H9 (cell line): ENCODE measurements around the gene TRIM69. TPM values are rescaled to one million over a fixed set of nuclear protein-coding genes. Genes with fewer than 3 reads are reported as not detected.

Experiments used
- DNase-seq: peaks from one replicate; pipeline ENCODE4 v3.0.0-alpha.2; 2017
- H2AFZ ChIP-seq: one replicate; pipeline ENCODE4 v1.6.1; 2013; ENCODE audit warnings: mild to moderate bottlenecking, low read length, control low read depth, moderate library complexity
- H2AK5ac ChIP-seq: 2 replicates; pipeline ENCODE4 v1.6.1; 2013; ENCODE audit warnings: low read length, control low read depth, mixed read lengths; ENCODE audit not compliant: insufficient read length
- H2BK120ac ChIP-seq: one replicate; pipeline ENCODE4 v1.6.1; 2013; ENCODE audit warnings: low read depth, mild to moderate bottlenecking, low read length, control low read depth, inconsistent platforms; ENCODE audit not compliant: poor library complexity, severe bottlenecking
- H2BK12ac ChIP-seq: 2 replicates; pipeline ENCODE4 v1.6.1; 2013; ENCODE audit warnings: low read length, control low read depth, mixed read lengths, low read depth; ENCODE audit not compliant: insufficient read length
- H2BK15ac ChIP-seq: 2 replicates; pipeline ENCODE4 v1.6.1; 2013; ENCODE audit warnings: low read depth, low read length, control low read depth
- H2BK20ac ChIP-seq: one replicate; pipeline ENCODE4 v1.6.1; 2013; ENCODE audit warnings: low read depth, mild to moderate bottlenecking, low read length, control low read depth, inconsistent platforms; ENCODE audit not compliant: poor library complexity, severe bottlenecking
- H2BK5ac ChIP-seq: 2 replicates; pipeline ENCODE4 v1.6.1; 2013; ENCODE audit warnings: low read length, control low read depth, mixed read lengths; ENCODE audit not compliant: insufficient read length
- H3K14ac ChIP-seq: 2 replicates; pipeline ENCODE4 v1.6.1; 2013; ENCODE audit warnings: low read length, control low read depth; ENCODE audit not compliant: insufficient read depth
- H3K18ac ChIP-seq: 2 replicates; pipeline ENCODE4 v1.6.1; 2013; ENCODE audit warnings: low read depth, mild to moderate bottlenecking, mixed read lengths, low read length, control low read depth; ENCODE audit not compliant: insufficient read length
- H3K23ac ChIP-seq: 2 replicates; pipeline ENCODE4 v1.6.1; 2013; ENCODE audit warnings: low read length, control low read depth, mixed read lengths, low read depth; ENCODE audit not compliant: insufficient read length
- H3K23me2 ChIP-seq: 2 replicates; pipeline ENCODE4 v1.6.1; 2013; ENCODE audit warnings: low read depth, mild to moderate bottlenecking, mixed read lengths, low read length, control low read depth; ENCODE audit not compliant: insufficient read length, poor library complexity, severe bottlenecking
- H3K27ac ChIP-seq: 2 replicates; pipeline ENCODE4 v1.5.1; 2013; ENCODE audit warnings: low read length, control low read depth, mixed read lengths, low read depth; ENCODE audit not compliant: insufficient read length
- H3K27me3 ChIP-seq: 2 replicates; pipeline ENCODE4 v1.6.1; 2013; ENCODE audit warnings: low read length, control low read depth, inconsistent platforms; ENCODE audit not compliant: insufficient read depth
- H3K4ac ChIP-seq: 2 replicates; pipeline ENCODE4 v1.6.1; 2013; ENCODE audit warnings: low read depth, mild to moderate bottlenecking, control low read depth, inconsistent platforms, low read length, moderate library complexity
- H3K4me1 ChIP-seq: 2 replicates; pipeline ENCODE4 v1.6.1; 2013; ENCODE audit warnings: low read length, control low read depth, inconsistent platforms; ENCODE audit not compliant: insufficient read depth
- H3K4me2 ChIP-seq: 2 replicates; pipeline ENCODE4 v1.6.1; 2013; ENCODE audit warnings: low read length, control low read depth, mixed read lengths; ENCODE audit not compliant: insufficient read length, insufficient read depth
- H3K56ac ChIP-seq: 2 replicates; pipeline ENCODE4 v1.6.1; 2013; ENCODE audit warnings: low read depth, mild to moderate bottlenecking, mixed read lengths, low read length, control low read depth; ENCODE audit not compliant: insufficient read length
- H3K79me1 ChIP-seq: 2 replicates; pipeline ENCODE4 v1.6.1; 2013; ENCODE audit warnings: low read depth, mild to moderate bottlenecking, moderate library complexity, low read length, control low read depth, inconsistent platforms; ENCODE audit not compliant: insufficient read depth, poor library complexity, severe bottlenecking
- H3K79me2 ChIP-seq: 2 replicates; pipeline ENCODE4 v1.6.1; 2013; ENCODE audit warnings: low read length, control low read depth, inconsistent platforms; ENCODE audit not compliant: insufficient read depth
- H3K9ac ChIP-seq: 2 replicates; pipeline ENCODE4 v1.6.1; 2013; ENCODE audit warnings: low read length, control low read depth, mixed read lengths; ENCODE audit not compliant: insufficient read length; ENCODE audit errors: extremely low read depth
- H3K9me3 ChIP-seq: one replicate; pipeline ENCODE4 v1.6.1; 2013; ENCODE audit warnings: low read depth, low read length, inconsistent platforms; ENCODE audit not compliant: control insufficient read depth
- H3T11ph ChIP-seq: one replicate; pipeline ENCODE4 v1.6.1; 2013; ENCODE audit warnings: mild to moderate bottlenecking, low read length, control low read depth, inconsistent platforms
- H4K20me1 ChIP-seq: one replicate; pipeline ENCODE4 v1.6.1; 2013; ENCODE audit not compliant: control insufficient read depth, insufficient read length, insufficient read depth
- H4K5ac ChIP-seq: 2 replicates; pipeline ENCODE4 v1.6.1; 2013; ENCODE audit warnings: low read depth, mild to moderate bottlenecking, mixed read lengths, low read length, control low read depth; ENCODE audit not compliant: insufficient read length
- H4K8ac ChIP-seq: replicated peaks from 2 replicates; pipeline ENCODE4 v1.6.1; 2013; ENCODE audit warnings: low read length, control low read depth, mixed read lengths, low read depth; ENCODE audit not compliant: insufficient read length
- H4K91ac ChIP-seq: 2 replicates; pipeline ENCODE4 v1.6.1; 2013; ENCODE audit warnings: low read depth, mild to moderate bottlenecking, moderate library complexity, mixed read lengths, low read length, control low read depth; ENCODE audit not compliant: insufficient read length
- H3K27ac Mint-ChIP-seq, 3 experiments: 2 replicates in 2 of 3; 3 replicates in 1 of 3; pipeline ENCODE4 v1.8.0; 2020 to 2021; ENCODE audit warnings: mixed read lengths in 3 of 3, mild to moderate bottlenecking in 1 of 3, moderate library complexity in 1 of 3
- H3K27me3 Mint-ChIP-seq: 2 replicates; pipeline ENCODE4 v1.8.0; 2021; ENCODE audit warnings: low read depth, mild to moderate bottlenecking, moderate library complexity, mixed read lengths
- H3K36me3 Mint-ChIP-seq, 3 experiments: 2 replicates in 2 of 3; 3 replicates in 1 of 3; pipeline ENCODE4 v1.8.0; 2020 to 2021; ENCODE audit warnings: low read depth in 3 of 3, mixed read lengths in 3 of 3; ENCODE audit not compliant: insufficient read depth in 1 of 3
- H3K4me1 Mint-ChIP-seq, 2 experiments: 2 replicates each; pipeline ENCODE4 v1.8.0; 2020; ENCODE audit warnings: mixed read lengths in 2 of 2
- H3K4me3 Mint-ChIP-seq, 2 experiments: 2 replicates in 1 of 2; 3 replicates in 1 of 2; pipeline ENCODE4 v1.8.0; 2020 to 2021; ENCODE audit warnings: mild to moderate bottlenecking in 2 of 2, mixed read lengths in 2 of 2, moderate library complexity in 1 of 2
- H3K9me3 Mint-ChIP-seq, 2 experiments: 2 replicates in 1 of 2; 3 replicates in 1 of 2; pipeline ENCODE4 v1.8.0; 2020; ENCODE audit warnings: mild to moderate bottlenecking in 2 of 2, mixed read lengths in 2 of 2, moderate library complexity in 1 of 2
- WGBS: extraction: QIAGEN DNeasy Blood & Tissue Kit; methylation state at CpG from one replicate; pipeline ENCODE4 v1.1.7; 2013; ENCODE audit warnings: missing lambda C conversion rate, low lambda C conversion rate, mixed read lengths; ENCODE audit not compliant: insufficient read length; ENCODE audit errors: extremely low coverage; 5-methylcytosine and 5-hydroxymethylcytosine counted together
- total RNA-seq: library from RNA; stranded (reverse); gene quantifications from 2 replicates; pipeline ENCODE4 v1.2.1, GENCODE V29; 2021
- TF ChIP-seq, protein P1 (sequence below): fragments of 200-600 bp; sonication (generic); conservative IDR thresholded peaks from 3 replicates; pipeline ENCODE4 v1.8.0; 2021; ENCODE audit warnings: antibody characterized with exemption, mild to moderate bottlenecking

Gene TRIM69
- total RNA-seq, 1 experiment from 2014 or later: 4.3 TPM

DNA sequence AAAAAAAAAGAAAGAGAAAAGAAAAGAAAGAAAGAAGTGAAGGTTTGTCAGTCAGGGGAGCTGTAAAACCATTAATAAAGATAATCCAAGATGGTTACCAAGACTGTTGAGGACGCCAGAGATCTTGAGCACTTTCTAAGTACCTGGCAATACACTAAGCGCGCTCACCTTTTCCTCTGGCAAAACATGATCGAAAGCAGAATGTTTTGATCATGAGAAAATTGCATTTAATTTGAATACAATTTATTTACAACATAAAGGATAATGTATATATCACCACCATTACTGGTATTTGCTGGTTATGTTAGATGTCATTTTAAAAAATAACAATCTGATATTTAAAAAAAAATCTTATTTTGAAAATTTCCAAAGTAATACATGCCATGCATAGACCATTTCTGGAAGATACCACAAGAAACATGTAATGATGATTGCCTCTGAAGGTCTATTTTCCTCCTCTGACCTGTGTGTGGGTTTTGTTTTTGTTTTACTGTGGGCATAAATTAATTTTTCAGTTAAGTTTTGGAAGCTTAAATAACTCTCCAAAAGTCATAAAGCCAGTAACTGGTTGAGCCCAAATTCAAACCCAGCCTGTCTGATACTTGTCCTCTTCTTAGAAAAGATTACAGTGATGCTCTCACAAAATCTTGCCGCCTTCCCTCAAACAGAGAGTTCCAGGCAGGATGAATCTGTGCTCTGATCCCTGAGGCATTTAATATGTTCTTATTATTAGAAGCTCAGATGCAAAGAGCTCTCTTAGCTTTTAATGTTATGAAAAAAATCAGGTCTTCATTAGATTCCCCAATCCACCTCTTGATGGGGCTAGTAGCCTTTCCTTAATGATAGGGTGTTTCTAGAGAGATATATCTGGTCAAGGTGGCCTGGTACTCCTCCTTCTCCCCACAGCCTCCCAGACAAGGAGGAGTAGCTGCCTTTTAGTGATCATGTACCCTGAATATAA, 23.0 kb upstream of the TRIM69 start:
- Histone ChIP-seq H2BK15ac (no peak overlapping the region), H4K5ac (no peak overlapping the region), H2BK20ac (no peak overlapping the region), H2BK120ac (no peak overlapping the region), H3T11ph (no peak overlapping the region), H3K18ac (no peak overlapping the region), H2AFZ (no peak overlapping the region), H4K8ac (no peak overlapping the region), H4K20me1 (no peaks in the 10 kb centered on the region), H2AK5ac (no peak overlapping the region), H3K23ac (no peak overlapping the region), H3K4me2 (no peak overlapping the region), H2BK12ac (no peak overlapping the region), H2BK5ac (no peak overlapping the region), H3K23me2 (peaks cover 13% of the 10 kb centered on the region), H3K4ac (no peak overlapping the region), H3K27me3 (no peaks in the 10 kb centered on the region; the same call in 1 of the 2 replicates), H3K14ac (no peak overlapping the region), H3K9ac (no peak overlapping the region), H4K91ac (no peak overlapping the region), H3K79me2 (no peaks in the 10 kb centered on the region; the same call in 1 of the 2 replicates), H3K4me1 (no peaks in the 10 kb centered on the region), H3K9me3 (no peaks in the 10 kb centered on the region), H3K79me1 (no peaks in the 10 kb centered on the region), H3K27ac (no peak overlapping the region), H3K56ac (no peak overlapping the region)
- no CpG with 5 or more reads among the region's 5 CpGs for WGBS
- no peak overlapping the region for H3K27ac Mint-ChIP-seq
- H3K4me3 Mint-ChIP-seq: no peak overlapping the region; a peak in 1 of 5 replicates
- DNase-seq: no peak
- H3K9me3 Mint-ChIP-seq: no peaks in the 10 kb centered on the region
- peaks cover 6 to 7% of the 10 kb centered on the region in 2 experiments for H3K4me1 Mint-ChIP-seq
- TF ChIP-seq, protein P1, sequence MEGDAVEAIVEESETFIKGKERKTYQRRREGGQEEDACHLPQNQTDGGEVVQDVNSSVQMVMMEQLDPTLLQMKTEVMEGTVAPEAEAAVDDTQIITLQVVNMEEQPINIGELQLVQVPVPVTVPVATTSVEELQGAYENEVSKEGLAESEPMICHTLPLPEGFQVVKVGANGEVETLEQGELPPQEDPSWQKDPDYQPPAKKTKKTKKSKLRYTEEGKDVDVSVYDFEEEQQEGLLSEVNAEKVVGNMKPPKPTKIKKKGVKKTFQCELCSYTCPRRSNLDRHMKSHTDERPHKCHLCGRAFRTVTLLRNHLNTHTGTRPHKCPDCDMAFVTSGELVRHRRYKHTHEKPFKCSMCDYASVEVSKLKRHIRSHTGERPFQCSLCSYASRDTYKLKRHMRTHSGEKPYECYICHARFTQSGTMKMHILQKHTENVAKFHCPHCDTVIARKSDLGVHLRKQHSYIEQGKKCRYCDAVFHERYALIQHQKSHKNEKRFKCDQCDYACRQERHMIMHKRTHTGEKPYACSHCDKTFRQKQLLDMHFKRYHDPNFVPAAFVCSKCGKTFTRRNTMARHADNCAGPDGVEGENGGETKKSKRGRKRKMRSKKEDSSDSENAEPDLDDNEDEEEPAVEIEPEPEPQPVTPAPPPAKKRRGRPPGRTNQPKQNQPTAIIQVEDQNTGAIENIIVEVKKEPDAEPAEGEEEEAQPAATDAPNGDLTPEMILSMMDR: peak; percentile 59; the same call in 2 of the 3 replicates
- H3K27me3 Mint-ChIP-seq: peaks cover 15% of the 10 kb centered on the region
- H3K36me3 Mint-ChIP-seq: peaks cover 2 to 15% (median 14%) of the 10 kb centered on the region in 3 experiments; a peak in 6 of 7 replicates
